ENCODE measurements around the gene PPP1R7.

PPP1R7 gene

GRCh38 chr2:241141214-241141770 lies 9.0 kb upstream of the PPP1R7 start:
- no peak for DNase-seq

DNA sequence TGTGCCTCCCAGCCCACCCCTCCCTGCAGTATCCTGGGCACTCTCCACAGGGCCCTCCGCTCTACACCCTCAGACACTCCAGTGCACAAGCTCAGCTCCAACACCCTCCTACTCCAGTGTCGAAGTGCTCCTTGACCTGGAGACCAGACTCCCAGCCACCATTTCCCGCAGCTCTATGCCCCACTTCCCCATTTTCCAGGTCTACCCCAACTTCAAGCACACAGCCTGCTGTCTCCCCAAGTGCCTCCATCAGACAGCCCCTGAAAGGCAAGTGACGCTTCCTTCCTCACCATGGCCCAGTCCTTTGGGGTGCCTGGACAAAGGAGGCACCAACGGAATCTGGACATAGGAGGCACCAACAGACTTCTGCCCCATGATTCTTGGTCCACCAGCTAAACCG lies 8.2 kb upstream of the PPP1R7 start:
- no peak for DNase-seq

- no peak for DNase-seq
These were observed 7.7 kb upstream of the PPP1R7 start for GRCh38 chr2:241142593-241142992.

GRCh38 chr2:241146286-241146685 lies 4.0 kb upstream of the PPP1R7 start:
- no peak for DNase-seq

- DNase-seq, result no peak
These were observed 2.9 kb upstream of the PPP1R7 start for GRCh38 chr2:241147336-241147735.

- DNase-seq, result no peak
These were observed 2.0 kb upstream of the PPP1R7 start for GRCh38 chr2:241148239-241148638.

DNA sequence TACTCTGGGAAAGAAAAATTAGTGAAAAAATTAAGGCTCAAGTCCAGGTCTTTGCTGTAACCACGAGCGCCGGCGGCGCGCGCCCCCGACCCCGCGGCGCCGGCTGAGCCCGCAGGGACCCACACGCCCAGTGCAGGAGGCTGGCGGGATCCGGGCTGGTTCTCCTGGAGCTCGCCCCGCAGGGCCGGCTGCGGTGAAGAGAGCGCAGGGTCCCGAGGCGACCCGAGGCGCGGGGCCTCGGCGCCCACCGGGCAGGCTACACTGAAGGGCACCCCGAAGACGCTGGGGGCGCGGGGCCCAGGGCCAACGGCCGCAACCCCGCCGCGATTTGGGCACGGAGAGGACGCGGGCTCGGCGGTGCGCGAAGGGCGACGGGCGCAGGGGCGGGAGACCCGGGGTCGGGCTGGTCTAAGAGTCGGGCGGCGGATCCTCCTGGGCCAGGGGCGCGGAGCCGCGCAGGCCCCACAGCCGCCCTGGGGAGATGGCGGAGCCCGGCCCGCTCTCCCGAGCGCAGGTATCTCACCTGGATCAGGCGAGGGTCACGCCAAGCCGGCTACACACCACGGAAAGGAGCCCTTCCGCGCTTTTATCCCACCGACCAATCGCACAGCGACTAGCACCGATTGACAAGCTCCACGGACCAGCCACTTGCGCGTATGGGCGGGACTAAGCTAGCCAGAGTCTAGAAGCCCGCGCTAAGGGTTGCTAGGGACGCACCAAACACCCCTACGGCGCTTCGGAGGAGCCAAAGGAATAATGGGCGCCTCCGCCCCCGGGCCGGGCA lies 1.2 kb upstream of the PPP1R7 start, which contains the start of gene PASK:
Gene PASK (minus strand): TSS at position 582 of the 784 bp plus-strand sequence. CDS start 6,440 bp downstream, outside the sequence.
- DNase-seq, result peak; percentile 99

- no peak for DNase-seq
These were observed 667 bp upstream of the PPP1R7 start for GRCh38 chr2:241149675-241149924.

DNA sequence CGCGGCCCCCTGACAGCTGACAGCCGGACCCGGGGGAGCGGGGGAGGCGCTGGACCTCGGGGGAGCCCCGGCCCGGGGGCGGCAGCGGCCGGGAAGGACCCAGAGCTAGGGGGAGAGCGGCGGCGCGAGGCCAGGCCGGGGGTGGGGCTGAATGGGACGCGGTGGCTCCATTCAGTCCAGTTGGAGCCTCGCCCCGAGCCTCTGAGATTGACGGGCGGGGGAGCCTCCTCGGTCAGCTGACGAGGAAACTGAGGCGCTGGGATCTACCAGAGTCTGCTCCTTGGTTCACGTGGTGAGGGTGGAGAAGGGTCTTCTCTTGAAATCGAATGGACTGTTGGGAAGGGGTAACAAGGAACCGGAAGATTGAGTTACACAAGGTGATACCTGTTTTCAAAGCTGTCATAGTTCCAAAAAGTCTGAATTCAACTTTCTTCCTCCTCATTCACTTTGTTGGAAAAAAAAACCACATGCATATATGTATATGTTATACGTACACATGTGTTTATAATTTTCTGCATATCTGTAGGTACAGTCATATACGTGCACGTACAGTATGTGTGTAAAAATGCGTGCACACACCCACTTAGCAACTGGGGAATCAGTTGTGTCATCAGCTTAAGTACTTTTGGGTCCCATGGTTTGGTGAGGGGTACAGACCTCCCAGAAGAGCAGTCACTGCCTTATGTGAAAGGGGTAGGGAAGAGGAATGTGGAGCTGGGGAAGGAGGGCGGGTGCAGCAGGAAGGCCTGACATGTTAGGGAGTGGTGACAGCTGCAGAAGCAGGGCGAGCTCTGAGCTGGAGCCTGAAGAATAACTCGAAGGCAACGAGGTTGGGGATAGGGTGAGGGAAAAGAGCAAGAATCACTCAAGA lies 628 bp downstream of the PPP1R7 start:
- DNase-seq, result no peak

DNA sequence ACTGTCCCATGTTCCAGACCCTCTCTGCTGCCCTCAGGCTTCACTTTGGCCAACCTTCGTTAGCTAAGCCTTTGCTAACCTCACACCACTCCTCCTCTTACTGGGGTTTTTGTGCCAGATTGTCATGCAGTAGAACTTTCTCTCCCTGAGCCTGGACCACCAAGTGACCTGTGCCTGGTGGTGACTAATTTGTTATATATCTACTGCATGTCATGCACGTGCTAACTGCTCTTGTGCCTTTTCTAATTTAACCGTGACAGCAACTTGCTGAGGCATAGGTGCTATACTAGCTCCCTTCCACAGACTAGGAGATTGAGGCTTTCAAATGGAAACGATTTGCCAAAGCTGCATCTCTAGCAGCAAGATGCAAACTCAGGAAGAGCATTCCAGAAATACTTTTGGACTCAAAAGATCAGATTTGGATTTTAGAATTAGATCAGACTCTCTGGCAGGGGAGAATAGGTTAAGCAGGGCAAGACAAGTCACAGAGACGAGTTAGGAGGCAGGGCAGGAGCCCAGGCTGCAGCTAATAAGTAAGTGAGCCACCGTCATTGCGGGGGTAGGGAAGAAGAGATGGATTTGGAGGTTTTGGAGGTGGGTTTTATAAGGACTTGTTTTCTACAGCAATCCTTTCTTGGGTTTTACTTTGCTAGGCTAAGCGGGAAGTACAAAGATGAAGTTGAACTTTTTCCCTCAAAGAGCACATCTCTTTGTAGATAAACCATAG lies 1.8 kb downstream of the PPP1R7 start:
- no peak for DNase-seq

- no peak for DNase-seq
These were observed 3.3 kb downstream of the PPP1R7 start for GRCh38 chr2:241153616-241154015.

DNA sequence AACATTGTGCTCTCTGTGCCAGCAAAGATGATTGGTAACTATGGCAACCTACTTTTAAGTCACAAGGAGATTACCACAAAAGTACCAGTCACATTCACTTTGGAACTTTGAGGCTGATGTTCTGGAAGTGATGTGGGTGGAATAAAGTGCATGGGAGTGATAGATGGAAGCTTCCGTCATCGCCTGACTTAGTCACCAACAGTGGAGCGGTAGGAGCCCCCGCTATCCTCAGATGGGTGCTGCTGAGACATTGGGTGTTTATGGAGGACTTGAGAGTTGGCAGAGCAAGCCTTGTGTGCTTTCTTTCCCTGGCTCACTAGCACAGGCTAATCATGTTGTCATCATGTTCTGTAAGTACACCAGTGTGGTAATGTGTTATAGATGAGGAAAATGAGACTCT lies 4.6 kb downstream of the PPP1R7 start:
- DNase-seq, result no peak

- no peak for DNase-seq
These were observed 5.7 kb downstream of the PPP1R7 start for GRCh38 chr2:241155936-241156335.

DNA sequence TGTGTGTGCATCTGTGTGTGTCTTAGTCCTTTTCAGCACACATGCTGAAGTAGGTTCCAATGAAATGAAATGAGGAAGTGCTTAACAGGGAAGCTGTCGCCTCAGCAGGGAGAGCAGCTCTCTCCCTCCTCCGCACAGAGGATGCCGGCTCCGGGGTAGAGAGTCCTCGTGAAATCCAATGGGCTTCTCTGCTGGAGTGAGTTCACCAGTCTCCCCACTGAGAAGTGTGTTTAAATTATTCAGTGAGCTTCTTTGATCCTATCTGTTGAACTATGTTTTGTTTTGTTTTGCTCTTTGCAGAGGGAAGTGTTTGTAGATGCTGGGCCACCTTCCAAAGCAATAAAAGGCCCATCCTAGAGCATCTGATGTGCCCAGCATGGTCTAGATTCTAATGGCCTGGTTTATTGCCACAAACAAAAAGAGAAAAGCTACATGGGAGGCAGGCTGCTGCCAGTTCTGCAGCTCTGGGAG lies 6.7 kb downstream of the PPP1R7 start:
- peak; percentile 67 for DNase-seq

- no peak for DNase-seq
These were observed 7.7 kb downstream of the PPP1R7 start for GRCh38 chr2:241157841-241158545.

DNA sequence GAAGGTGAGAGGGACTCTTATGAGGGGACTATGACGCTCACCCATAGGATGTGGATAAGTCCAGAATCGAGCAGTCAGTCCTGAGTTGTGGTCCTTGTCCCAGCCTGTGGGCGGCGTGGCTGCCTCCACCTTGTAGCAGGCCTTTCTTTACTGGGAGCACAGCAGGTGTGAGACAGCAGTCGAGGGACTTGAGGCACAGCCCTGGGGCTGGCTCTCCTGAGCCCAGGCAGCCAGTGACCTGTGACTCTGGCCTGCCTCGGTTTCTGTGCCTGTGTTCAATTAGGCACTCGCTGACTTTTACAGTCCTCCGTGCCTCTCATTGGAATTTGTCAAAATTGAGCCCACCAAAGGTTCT lies 8.3 kb downstream of the PPP1R7 start:
- DNase-seq, result no peak

GRCh38 chr2:241159116-241159515 lies 8.8 kb downstream of the PPP1R7 start:
- no peak for DNase-seq

GRCh38 chr2:241160318-241160717 lies 10.1 kb downstream of the PPP1R7 start:
- no peak for DNase-seq

DNA sequence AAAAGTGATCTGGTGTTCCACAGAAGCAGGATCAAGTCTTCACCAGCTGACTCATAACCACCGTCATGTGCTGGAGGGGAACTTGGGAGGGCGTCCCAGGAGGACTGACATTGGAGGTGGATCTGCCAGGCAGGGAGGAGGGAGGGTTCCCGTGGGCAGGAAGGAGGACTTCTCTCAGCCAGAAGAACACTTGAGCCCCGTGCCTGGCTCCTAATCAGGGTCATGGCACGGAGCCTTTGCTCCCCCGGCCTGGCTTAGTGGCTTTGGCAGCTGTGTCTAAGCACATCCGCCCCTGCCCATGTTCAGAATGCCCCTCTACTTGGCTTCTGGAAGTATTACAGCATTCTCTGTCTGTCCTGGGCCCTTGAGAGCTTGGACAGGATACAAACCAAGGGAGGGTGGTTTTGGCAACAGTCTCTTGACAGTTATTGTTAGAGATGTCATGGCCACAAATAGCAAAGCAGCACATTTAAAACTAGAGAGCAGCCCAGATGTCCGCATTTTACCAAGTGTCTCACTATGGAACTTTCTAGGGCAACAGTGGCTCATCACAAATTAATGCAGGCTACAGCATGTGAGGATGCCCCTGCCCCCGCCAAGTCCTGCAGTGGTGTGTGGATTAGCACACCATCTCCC lies 11.5 kb downstream of the PPP1R7 start:
- no peak for DNase-seq

GRCh38 chr2:241163601-241164118 lies 13.4 kb downstream of the PPP1R7 start:
- no peak for DNase-seq

DNA sequence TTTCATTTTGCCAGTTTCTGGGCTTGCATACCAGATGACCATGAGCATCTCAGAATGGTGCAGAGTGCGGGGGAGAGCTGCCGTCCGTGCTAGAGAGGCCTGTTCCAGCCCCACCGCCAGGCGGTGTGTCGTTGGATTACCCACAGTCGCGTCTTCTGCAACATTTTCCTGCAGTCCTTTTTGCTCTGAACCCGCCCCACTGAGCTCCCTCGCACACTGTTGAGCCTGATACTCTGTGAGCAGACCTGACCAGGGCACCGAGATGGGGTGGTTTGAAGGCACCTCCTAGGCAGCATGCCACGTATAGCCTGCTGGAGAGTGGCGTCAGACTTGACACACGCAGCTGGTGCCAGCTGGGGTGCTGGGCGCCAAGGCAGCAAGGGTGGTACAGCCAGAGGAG lies 18.1 kb downstream of the PPP1R7 start:
- no peak for DNase-seq

GRCh38 chr2:241173557-241173956 lies 23.3 kb downstream of the PPP1R7 start:
- DNase-seq, result no peak
